ENCODE measurements around the gene ABCA3.

Gene ABCA3

DNA sequence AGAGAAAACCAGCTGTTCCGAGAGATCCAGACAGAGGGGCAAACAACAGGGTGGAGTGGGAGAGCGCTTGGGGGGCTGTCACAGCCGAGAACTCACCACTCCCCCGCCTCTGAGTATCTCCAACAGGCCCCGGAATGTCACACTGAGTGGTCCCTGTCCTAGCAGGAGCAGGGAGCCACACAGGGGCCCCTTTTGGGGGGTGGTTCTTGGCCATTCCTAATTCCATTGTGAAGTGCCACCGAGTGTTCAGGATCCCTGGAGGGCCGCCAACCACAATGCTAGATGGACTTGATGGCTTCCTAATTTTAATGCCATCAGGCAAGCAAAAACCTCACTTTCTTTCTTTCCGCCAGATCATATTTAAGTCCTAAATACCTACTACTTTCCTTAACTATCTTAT, 16.8 kb downstream of the ABCA3 start:
- no peak for DNase-seq (ENCODE audit: low read depth)
- TF ChIP-seq POLR2A (IDR thresholded peaks at IDR 0.05; ENCODE audit: extremely low read depth, insufficient read length) (no peak), CTCF (IDR thresholded peaks at IDR 0.05; ENCODE audit: low read depth, low read length) (no peak), MYC (IDR thresholded peaks at IDR 0.05; ENCODE audit: low read depth, low read length) (no peak)
- TF ChIP-seq, protein P1, sequence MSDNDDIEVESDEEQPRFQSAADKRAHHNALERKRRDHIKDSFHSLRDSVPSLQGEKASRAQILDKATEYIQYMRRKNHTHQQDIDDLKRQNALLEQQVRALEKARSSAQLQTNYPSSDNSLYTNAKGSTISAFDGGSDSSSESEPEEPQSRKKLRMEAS (IDR thresholded peaks at IDR 0.05; ENCODE audit: low read depth, low read length) = no peak

DNA sequence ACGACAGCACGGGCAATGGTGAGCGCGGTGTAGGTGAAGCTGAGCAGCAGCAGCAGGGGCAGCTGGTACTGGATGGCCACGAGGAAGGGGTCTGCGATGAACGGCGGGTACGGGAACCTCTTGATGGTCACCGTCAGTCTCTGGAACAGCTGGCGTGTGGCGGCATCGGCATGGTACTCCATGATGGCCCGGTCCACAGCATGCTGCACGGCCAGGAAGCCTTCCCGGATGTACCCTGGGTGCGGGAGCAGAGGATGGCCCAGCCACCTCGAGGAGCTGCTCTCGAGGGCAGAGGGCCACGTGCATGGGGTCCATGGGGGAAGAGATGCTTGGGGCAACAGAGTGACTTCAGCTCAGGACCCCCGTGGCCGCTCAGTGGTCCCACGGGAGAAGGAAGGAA, 20.9 kb downstream of the ABCA3 start:
- no peak overlapping the region for H3K4me3 ChIP-seq (ENCODE audit: low read depth, low read length)
- TF ChIP-seq MYC (IDR thresholded peaks at IDR 0.05; ENCODE audit: low read depth, low read length) (no peak), POLR2A (IDR thresholded peaks at IDR 0.05; ENCODE audit: extremely low read depth, insufficient read length) (no peak), CTCF (IDR thresholded peaks at IDR 0.05; ENCODE audit: low read depth, low read length) (no peak)
- TF ChIP-seq, protein P1 (IDR thresholded peaks at IDR 0.05; ENCODE audit: low read depth, low read length) = no peak
- no peak for DNase-seq (ENCODE audit: low read depth)

More for the DNA sequence above, 16.8 kb downstream of the ABCA3 start:
- no peak overlapping the region for H3K4me3 ChIP-seq (ENCODE audit: low read depth, low read length)

DNA sequence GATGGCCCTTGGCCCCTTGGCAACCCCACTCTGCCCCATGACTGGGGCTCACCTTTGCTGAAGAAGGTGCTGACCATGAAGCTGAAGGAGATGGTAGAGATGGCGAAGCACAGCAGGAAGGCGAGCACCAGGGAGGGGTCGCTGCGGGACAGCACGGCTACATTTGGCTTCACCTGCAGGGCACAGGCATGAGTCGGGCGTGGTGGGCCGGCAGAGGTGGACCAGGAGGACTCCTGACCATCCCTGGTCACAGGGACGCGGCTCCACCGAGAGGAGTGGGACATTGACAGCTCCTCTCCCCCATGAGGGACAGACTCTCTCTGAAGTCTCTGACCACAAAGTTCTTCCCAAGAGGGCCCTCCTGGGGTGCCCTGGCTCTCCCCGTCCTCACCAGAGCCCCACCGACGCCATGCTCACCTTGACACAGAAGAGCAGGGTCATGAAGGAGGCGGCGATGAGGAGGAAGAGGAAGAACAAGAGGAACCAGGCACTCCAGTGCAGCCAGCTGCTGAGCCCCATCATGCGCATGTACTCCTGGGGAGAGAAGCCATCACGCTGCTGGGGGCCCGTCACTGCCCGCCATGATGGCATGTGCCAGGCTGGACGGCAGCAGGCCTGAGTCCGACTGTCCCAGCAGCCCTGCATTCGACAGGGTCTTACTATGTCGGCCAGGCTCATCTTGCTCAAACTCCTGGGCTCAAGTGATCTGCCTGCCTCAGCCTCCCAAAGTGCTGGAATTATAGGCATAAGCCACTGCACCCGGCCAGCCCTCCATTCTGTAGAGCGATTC, 23.1 kb downstream of the ABCA3 start:
- no peak for DNase-seq (ENCODE audit: low read depth)
- TF ChIP-seq MYC (IDR thresholded peaks at IDR 0.05; ENCODE audit: low read depth, low read length) (no peak), POLR2A (IDR thresholded peaks at IDR 0.05; ENCODE audit: extremely low read depth, insufficient read length) (no peak), CTCF (IDR thresholded peaks at IDR 0.05; ENCODE audit: low read depth, low read length) (no peak)
- TF ChIP-seq, protein P1 (IDR thresholded peaks at IDR 0.05; ENCODE audit: low read depth, low read length) = no peak
- H3K4me3 ChIP-seq (ENCODE audit: low read depth, low read length) = no peak overlapping the region

DNA sequence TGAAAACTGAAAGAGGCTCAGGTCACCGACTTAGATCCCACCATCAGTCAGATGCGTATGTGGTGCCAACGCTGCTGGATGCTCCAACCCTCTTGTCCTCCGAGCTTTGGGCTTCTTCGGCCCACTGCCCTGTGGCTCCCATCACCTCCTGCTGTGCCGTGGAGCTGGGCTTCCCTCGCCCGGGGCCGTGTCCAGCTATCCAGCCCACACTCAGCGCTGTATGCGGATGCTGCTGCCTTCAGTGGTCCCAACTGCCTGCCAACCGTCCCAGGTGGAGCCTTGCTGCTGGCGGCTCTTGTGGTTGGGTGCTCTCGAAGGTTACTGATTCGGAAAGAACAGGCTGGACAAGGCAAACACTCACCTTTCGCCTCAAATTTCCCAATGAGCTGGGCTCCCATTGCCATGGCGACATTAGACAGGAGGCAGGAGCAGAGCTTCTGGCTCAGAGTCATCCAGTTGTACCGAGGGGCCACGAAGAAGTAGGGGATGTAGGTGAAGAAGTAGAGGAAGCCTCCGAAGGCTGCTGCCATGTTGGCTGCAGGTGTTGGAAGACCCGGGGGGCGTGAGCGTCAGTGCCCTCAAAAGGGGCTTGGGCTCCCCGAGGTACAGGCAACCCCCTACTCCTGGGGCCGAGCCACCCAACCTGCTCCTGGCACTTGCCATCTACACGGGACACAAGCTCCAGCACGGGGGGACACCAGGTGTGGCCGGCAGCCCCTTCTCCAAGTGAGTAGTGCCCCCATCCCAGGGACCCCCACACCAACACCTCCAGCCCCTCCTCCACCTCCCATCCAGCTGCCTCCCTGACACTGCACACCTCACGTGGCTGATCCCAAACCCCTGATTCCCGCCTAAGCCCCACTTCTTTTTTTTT, 32.2 kb downstream of the ABCA3 start:
- TF ChIP-seq POLR2A (IDR thresholded peaks at IDR 0.05; ENCODE audit: extremely low read depth, insufficient read length) = no peak
- TF ChIP-seq, protein P1 (IDR thresholded peaks at IDR 0.05; ENCODE audit: low read depth, low read length) = no peak
- TF ChIP-seq CTCF (IDR thresholded peaks at IDR 0.05; ENCODE audit: low read depth, low read length) = no peak
- no peak for TF ChIP-seq MYC (IDR thresholded peaks at IDR 0.05; ENCODE audit: low read depth, low read length)
- no peak overlapping the region for H3K4me3 ChIP-seq (ENCODE audit: low read depth, low read length)
- DNase-seq (ENCODE audit: low read depth) = no peak

DNA sequence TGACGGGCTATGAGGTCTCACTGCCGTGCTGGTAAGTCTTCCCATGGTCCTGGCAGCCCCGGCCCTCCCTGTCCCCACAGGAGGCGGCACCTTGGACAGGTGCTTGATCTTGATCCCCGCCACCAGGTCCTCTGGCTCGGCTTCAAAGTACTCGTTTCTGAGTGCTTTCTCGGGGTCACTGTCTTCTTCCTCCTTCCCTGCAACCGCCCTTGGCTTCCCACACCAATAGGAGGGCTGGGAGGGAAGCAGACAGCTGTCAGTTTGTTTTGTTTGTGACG, 40.7 kb downstream of the ABCA3 start:
- DNase-seq (ENCODE audit: low read depth) = no peak
- TF ChIP-seq POLR2A (IDR thresholded peaks at IDR 0.05; ENCODE audit: extremely low read depth, insufficient read length) = no peak
- TF ChIP-seq MYC (IDR thresholded peaks at IDR 0.05; ENCODE audit: low read depth, low read length) = no peak
- TF ChIP-seq CTCF (IDR thresholded peaks at IDR 0.05; ENCODE audit: low read depth, low read length) = no peak
- TF ChIP-seq, protein P1 (IDR thresholded peaks at IDR 0.05; ENCODE audit: low read depth, low read length) = no peak
- H3K4me3 ChIP-seq (ENCODE audit: low read depth, low read length) = no peak overlapping the region
